ENCODE data around the gene DCAF17.

The DCAF17 gene

DNA sequence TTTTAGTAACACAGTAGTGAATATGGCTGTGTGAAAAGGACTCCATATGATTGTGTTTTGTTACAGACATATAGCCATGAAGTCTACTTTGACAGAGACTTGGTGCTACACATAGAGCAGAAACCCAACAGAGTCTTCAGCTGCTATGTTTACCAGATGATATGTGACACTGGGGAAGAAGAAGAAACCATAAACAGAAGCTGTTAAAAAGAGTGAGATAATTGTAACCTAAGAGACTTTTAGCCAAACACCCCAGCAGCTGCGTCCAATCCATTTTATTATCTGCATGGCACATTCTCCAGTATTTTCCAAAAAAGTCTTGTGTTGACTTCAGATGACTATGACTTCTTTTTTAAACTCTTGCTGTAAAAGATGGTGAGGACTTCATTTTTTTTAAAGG, 46.9 kb downstream of the DCAF17 start:
- DNase-seq (ENCODE audit: low spot score): no peak
- Histone ChIP-seq H3K4me3 (no peak overlapping the region), H3K27ac (no peak overlapping the region)
- TF ChIP-seq, protein P1, sequence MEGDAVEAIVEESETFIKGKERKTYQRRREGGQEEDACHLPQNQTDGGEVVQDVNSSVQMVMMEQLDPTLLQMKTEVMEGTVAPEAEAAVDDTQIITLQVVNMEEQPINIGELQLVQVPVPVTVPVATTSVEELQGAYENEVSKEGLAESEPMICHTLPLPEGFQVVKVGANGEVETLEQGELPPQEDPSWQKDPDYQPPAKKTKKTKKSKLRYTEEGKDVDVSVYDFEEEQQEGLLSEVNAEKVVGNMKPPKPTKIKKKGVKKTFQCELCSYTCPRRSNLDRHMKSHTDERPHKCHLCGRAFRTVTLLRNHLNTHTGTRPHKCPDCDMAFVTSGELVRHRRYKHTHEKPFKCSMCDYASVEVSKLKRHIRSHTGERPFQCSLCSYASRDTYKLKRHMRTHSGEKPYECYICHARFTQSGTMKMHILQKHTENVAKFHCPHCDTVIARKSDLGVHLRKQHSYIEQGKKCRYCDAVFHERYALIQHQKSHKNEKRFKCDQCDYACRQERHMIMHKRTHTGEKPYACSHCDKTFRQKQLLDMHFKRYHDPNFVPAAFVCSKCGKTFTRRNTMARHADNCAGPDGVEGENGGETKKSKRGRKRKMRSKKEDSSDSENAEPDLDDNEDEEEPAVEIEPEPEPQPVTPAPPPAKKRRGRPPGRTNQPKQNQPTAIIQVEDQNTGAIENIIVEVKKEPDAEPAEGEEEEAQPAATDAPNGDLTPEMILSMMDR (IDR thresholded peaks at IDR 0.05): no peak

DNA sequence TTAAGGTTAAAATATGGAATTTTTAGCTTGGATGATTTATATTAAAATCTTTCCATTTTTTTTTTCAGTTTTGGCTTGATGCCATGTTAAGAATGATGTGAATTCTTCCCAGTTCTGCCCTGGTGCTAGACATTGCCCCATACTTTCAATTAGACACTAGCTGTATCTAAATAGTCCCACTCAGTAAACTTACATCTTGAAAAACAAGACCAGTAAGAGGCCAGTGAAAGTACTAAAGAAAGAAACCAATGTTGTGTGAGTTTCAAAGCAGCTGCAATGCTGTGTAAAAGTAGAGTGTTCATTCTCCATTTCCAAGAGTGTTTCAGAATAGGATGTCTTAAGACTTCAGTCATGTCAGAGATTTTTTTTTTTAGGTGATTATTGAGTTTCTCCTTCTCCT, 48.3 kb downstream of the DCAF17 start:
- H3K4me3 ChIP-seq: no peak overlapping the region
- TF ChIP-seq, protein P1 (IDR thresholded peaks at IDR 0.05): no peak
- no peak overlapping the region for H3K27ac ChIP-seq
- no peak for DNase-seq (ENCODE audit: low spot score)

DNA sequence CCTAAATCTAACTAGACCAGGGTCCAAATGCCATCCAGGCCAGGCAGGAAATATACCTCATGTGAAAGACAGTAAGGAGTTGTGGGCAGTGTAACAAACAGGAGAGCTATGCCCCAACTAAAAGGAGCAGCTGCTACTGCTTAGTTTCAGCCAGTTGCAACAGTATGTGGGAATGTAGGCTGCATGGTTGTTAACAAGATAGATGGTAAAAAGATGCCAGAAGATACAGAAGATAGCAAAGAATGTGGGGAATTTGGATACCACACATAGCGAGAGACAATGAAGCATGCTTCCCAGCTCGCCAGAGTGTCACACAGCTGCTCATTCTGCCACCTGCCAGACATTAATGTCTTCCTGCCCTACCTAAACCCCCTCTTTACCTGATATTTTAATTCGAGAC, 48.9 kb downstream of the DCAF17 start:
- TF ChIP-seq, protein P1 (IDR thresholded peaks at IDR 0.05): no peak
- H3K4me3 ChIP-seq: no peak overlapping the region
- H3K27ac ChIP-seq: no peak overlapping the region
- DNase-seq (ENCODE audit: low spot score): no peak

DNA sequence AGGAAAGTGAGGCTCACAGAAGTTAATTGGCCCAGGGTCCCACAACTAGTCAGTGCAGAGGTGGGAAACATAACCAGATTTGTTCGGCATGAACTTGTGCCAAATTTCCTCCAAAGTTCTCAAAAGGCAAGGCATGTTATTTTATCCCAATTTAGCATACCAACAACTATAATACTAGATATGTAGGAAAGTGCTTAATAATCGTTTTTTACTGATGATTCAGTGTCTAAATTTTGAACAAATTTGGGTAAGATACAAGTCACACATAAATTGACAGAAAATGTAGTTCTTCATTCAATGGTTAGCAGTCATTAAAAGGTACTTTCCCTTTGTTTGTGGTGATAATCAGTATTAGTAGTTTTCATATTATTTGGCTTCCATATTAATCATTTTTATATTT, 49.8 kb downstream of the DCAF17 start:
- DNase-seq (ENCODE audit: low spot score): no peak
- TF ChIP-seq, protein P1 (IDR thresholded peaks at IDR 0.05): no peak
- H3K4me3 ChIP-seq: no peak overlapping the region
- H3K27ac ChIP-seq: no peak overlapping the region

DNA sequence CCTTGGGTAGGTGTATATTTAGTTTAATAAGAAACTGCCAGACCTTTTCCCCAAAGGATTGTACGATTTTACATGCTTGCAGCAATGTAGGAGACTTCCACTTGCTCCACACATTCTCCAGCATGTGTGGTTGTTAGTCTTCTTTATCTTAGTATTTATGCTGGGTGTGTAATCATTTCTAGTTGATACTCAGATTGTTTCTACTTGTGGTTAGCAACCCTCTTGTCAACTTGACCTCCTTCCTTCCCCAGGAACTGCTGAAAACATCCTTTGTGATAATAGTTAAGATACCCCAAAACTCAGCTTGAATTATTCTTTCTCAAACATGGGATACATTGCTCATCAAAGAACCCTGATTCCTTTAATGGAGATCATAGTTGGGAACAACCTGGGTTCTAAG, 51.1 kb downstream of the DCAF17 start:
- TF ChIP-seq, protein P1 (IDR thresholded peaks at IDR 0.05): no peak
- no peak overlapping the region for H3K27ac ChIP-seq
- H3K4me3 ChIP-seq: no peak overlapping the region
- no peak for DNase-seq (ENCODE audit: low spot score)

DNA sequence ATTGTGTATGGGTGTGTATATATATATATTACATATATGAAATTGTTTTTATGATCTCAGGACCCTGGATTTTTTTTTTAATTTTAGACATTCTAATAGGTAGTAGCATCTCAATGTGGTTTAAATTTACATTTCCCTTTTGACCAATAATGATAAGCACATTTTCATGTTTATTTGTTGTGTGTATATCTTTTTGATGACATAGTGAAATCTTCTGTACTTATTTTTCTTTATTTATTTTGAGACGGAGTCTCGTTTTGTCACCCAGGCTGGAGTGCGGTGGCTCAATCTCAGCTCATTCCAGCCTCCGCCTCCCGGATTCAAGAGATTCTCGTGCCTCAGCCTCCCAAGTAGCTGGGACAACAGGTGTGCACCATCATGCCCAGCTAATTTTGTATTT, 53.2 kb downstream of the DCAF17 start:
- no peak overlapping the region for H3K4me3 ChIP-seq
- H3K27ac ChIP-seq: no peak overlapping the region
- DNase-seq (ENCODE audit: low spot score): no peak
- TF ChIP-seq, protein P1 (IDR thresholded peaks at IDR 0.05): no peak

DNA sequence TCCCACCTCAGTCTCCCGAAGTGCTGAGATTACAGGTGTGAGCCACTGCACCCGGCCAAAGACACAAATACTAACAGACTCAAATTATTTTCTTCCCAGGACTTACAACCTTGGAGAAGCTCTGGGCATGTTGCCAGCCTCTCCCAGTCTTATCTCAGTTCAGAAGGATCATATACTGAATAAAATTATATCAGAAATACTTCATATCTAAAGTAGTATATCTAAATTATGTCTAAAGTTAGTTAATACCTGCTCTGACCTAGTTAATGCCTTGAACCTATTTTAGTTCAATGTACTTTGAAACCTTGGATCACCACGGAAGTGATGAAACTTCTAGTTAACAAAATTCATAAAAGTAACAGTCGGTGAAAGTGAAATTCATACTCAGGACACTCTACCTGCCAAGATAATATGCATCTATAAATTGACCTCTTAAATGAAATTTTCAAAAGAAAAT, 53.8 kb downstream of the DCAF17 start:
- no peak overlapping the region for H3K4me3 ChIP-seq
- no peak overlapping the region for H3K27ac ChIP-seq
- no peak for DNase-seq (ENCODE audit: low spot score)
- TF ChIP-seq, protein P1 (IDR thresholded peaks at IDR 0.05): no peak

Measured in coronary artery (tissue), 2 donors.